DOHH2 (cell line): ENCODE data around the gene TRPM3.

Experiments
- CTCF ChIP-seq: fragments of 200-600 bp; sonication (generic); IDR thresholded peaks from one replicate; pipeline ENCODE4 v1.5.1; 2014; ENCODE audit warnings: antibody characterized with exemption, mild to moderate bottlenecking, low read depth, low read length; ENCODE audit not compliant: poor library complexity, severe bottlenecking
- EZH2phosphoT487 ChIP-seq: fragments of 200-600 bp; sonication (generic); IDR thresholded peaks from 2 replicates; pipeline ENCODE4 v1.6.1; 2017; ENCODE audit warnings: borderline replicate concordance, mild to moderate bottlenecking, antibody characterized with exemption, low read length, moderate library complexity, mixed read lengths

GRCh38 chr9:70551396-70551795, 570.0 kb downstream of the TRPM3 start:
- no peak for TF ChIP-seq CTCF
- TF ChIP-seq EZH2phosphoT487: no peak
